SK-N-SH treated with all-trans-retinoic acid at 6 μM for 48 hours (cell line): ENCODE results near the gene SCAPER.

Source experiments
- ATAC-seq: fragments of 200-7000 bp; cut with Tn5 transposase; 3 replicates; pipeline ENCODE4 v1.9.1; 2020; ENCODE audit warnings: mild to moderate bottlenecking, moderate library complexity
- ARNTL ChIP-seq: fragments of 450-650 bp; formaldehyde crosslinking; IDR thresholded peaks from 2 replicates; pipeline ENCODE4 v1.5.0; 2020; ENCODE audit warnings: low read depth, mild to moderate bottlenecking, moderate library complexity, borderline replicate concordance
- BACH2 ChIP-seq: fragments of 250-450 bp; sonication (Bioruptor Pico); IDR thresholded peaks from 2 replicates; pipeline ENCODE4 v1.9.0; 2021; ENCODE audit warnings: mild to moderate bottlenecking, borderline replicate concordance
- CSDC2 ChIP-seq: fragments of 250-450 bp; sonication (Bioruptor Pico); IDR thresholded peaks from 2 replicates; pipeline ENCODE4 v1.5.0; 2020; ENCODE audit warnings: mild to moderate bottlenecking, moderate library complexity
- ESRRG ChIP-seq: fragments of 250-450 bp; sonication (Bioruptor Pico); IDR thresholded peaks from 2 replicates; pipeline ENCODE4 v1.6.1; 2021; ENCODE audit warnings: mild to moderate bottlenecking
- GLIS3 ChIP-seq: fragments of 250-450 bp; sonication (Bioruptor Pico); IDR thresholded peaks from 2 replicates; pipeline ENCODE4 v1.5.0; 2020; ENCODE audit warnings: mild to moderate bottlenecking, moderate library complexity
- ISL1 ChIP-seq: fragments of 250-450 bp; sonication (Bioruptor Pico); IDR thresholded peaks from 2 replicates; pipeline ENCODE4 v2.1.2; 2022; ENCODE audit warnings: mild to moderate bottlenecking, moderate library complexity
- OSR1 ChIP-seq: fragments of 250-450 bp; sonication (Bioruptor Pico); IDR thresholded peaks from 2 replicates; pipeline ENCODE4 v1.8.0; 2022; ENCODE audit warnings: moderate library complexity, mild to moderate bottlenecking, inconsistent platforms
- PPARA ChIP-seq: fragments of 250-450 bp; sonication (Bioruptor Pico); IDR thresholded peaks from 2 replicates; pipeline ENCODE4 v1.5.0; 2020; ENCODE audit warnings: mild to moderate bottlenecking, borderline replicate concordance
- SNAI2 ChIP-seq: fragments of 250-450 bp; sonication (Bioruptor Pico); IDR thresholded peaks from 2 replicates; pipeline ENCODE4 v1.5.0; 2020; ENCODE audit warnings: mild to moderate bottlenecking, moderate library complexity
- TOX ChIP-seq: fragments of 250-450 bp; sonication (Bioruptor Pico); IDR thresholded peaks from 2 replicates; pipeline ENCODE4 v1.8.0; 2021; ENCODE audit warnings: mild to moderate bottlenecking, moderate library complexity, borderline replicate concordance
- ZFP3 ChIP-seq: fragments of 250-450 bp; sonication (Bioruptor Pico); IDR thresholded peaks from 2 replicates; pipeline ENCODE4 v1.5.0; 2020; ENCODE audit warnings: mild to moderate bottlenecking, moderate library complexity
- ZFP30 ChIP-seq: fragments of 450-650 bp; formaldehyde crosslinking; IDR thresholded peaks from 2 replicates; pipeline ENCODE4 v1.5.0; 2022; ENCODE audit warnings: mild to moderate bottlenecking, moderate library complexity
- ZNF565 ChIP-seq: fragments of 450-650 bp; formaldehyde crosslinking; conservative IDR thresholded peaks from 2 replicates; pipeline ENCODE4 v1.5.0; 2020; ENCODE audit warnings: low read depth, mild to moderate bottlenecking, moderate library complexity
- ZNF70 ChIP-seq: fragments of 450-650 bp; formaldehyde crosslinking; IDR thresholded peaks from 2 replicates; pipeline ENCODE4 v1.5.0; 2020; ENCODE audit warnings: mild to moderate bottlenecking, moderate library complexity
- ZNF8 ChIP-seq: fragments of 450-650 bp; formaldehyde crosslinking; IDR thresholded peaks from 2 replicates; pipeline ENCODE4 v1.5.0; 2020; ENCODE audit warnings: mild to moderate bottlenecking, moderate library complexity
- TF ChIP-seq, protein P1 (sequence below): fragments of 250-450 bp; sonication (Bioruptor Pico); IDR thresholded peaks from 2 replicates; pipeline ENCODE4 v1.5.1; 2021; ENCODE audit warnings: mild to moderate bottlenecking, moderate library complexity
- TF ChIP-seq, protein P2 (sequence below): fragments of 250-450 bp; sonication (Bioruptor Pico); IDR thresholded peaks from 2 replicates; pipeline ENCODE4 v1.5.0; 2020; ENCODE audit warnings: mild to moderate bottlenecking, moderate library complexity
- TF ChIP-seq, protein P3 (sequence below): fragments of 250-450 bp; sonication (Bioruptor Pico); IDR thresholded peaks from 2 replicates; pipeline ENCODE4 v1.8.0; 2021; ENCODE audit warnings: low read depth, mild to moderate bottlenecking, moderate library complexity, borderline replicate concordance
- TF ChIP-seq, protein P4 (sequence below): fragments of 250-450 bp; sonication (Bioruptor Pico); IDR thresholded peaks from 2 replicates; pipeline ENCODE4 v1.8.0; 2020; ENCODE audit warnings: mild to moderate bottlenecking, moderate library complexity, borderline replicate concordance
- TF ChIP-seq, protein P5 (sequence below): fragments of 250-450 bp; sonication (Bioruptor Pico); IDR thresholded peaks from 2 replicates; pipeline ENCODE4 v1.5.1; 2020; ENCODE audit warnings: low read depth, mild to moderate bottlenecking, moderate library complexity

Gene SCAPER

DNA sequence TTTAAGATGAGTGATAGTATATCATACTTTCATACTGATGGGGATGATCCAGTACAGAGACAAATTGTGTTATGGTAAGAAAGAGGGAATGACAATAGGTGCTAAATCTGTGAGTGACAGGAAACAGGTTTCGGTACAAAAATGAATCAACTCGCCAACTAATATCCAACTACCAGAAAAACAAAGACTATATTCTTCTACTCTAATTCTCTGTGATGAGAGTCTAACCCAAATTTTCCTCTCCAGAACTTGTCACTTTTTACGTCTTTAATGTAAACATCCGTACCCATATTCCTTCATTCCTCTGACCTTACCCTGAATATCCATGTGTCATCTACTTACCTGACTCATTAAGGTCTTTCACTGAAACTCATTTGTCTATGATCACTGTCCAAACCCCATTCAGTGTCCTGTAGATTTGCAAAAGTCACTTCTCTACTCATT is 39.6 kb downstream of the SCAPER start:
- no peak for TF ChIP-seq ZNF70 (CRISPR knock-in tag)
- no peak for TF ChIP-seq PPARA (CRISPR knock-in tag)
- TF ChIP-seq ZNF8 (CRISPR knock-in tag): no peak
- TF ChIP-seq ISL1 (CRISPR knock-in tag): no peak
- no peak for TF ChIP-seq SNAI2 (CRISPR knock-in tag)
- TF ChIP-seq ZFP3 (CRISPR knock-in tag): no peak
- TF ChIP-seq ZNF565 (CRISPR knock-in tag): no peak
- TF ChIP-seq BACH2 (CRISPR knock-in tag): no peak
- no peak for TF ChIP-seq ZFP30
- no peak for TF ChIP-seq CSDC2
- TF ChIP-seq, protein P1, sequence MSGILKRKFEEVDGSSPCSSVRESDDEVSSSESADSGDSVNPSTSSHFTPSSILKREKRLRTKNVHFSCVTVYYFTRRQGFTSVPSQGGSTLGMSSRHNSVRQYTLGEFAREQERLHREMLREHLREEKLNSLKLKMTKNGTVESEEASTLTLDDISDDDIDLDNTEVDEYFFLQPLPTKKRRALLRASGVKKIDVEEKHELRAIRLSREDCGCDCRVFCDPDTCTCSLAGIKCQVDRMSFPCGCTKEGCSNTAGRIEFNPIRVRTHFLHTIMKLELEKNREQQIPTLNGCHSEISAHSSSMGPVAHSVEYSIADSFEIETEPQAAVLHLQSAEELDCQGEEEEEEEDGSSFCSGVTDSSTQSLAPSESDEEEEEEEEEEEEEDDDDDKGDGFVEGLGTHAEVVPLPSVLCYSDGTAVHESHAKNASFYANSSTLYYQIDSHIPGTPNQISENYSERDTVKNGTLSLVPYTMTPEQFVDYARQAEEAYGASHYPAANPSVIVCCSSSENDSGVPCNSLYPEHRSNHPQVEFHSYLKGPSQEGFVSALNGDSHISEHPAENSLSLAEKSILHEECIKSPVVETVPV (CRISPR knock-in tag): no peak
- TF ChIP-seq, protein P2, sequence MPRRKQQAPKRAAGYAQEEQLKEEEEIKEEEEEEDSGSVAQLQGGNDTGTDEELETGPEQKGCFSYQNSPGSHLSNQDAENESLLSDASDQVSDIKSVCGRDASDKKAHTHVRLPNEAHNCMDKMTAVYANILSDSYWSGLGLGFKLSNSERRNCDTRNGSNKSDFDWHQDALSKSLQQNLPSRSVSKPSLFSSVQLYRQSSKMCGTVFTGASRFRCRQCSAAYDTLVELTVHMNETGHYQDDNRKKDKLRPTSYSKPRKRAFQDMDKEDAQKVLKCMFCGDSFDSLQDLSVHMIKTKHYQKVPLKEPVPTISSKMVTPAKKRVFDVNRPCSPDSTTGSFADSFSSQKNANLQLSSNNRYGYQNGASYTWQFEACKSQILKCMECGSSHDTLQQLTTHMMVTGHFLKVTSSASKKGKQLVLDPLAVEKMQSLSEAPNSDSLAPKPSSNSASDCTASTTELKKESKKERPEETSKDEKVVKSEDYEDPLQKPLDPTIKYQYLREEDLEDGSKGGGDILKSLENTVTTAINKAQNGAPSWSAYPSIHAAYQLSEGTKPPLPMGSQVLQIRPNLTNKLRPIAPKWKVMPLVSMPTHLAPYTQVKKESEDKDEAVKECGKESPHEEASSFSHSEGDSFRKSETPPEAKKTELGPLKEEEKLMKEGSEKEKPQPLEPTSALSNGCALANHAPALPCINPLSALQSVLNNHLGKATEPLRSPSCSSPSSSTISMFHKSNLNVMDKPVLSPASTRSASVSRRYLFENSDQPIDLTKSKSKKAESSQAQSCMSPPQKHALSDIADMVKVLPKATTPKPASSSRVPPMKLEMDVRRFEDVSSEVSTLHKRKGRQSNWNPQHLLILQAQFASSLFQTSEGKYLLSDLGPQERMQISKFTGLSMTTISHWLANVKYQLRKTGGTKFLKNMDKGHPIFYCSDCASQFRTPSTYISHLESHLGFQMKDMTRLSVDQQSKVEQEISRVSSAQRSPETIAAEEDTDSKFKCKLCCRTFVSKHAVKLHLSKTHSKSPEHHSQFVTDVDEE: no peak
- TF ChIP-seq TOX (CRISPR knock-in tag): no peak
- TF ChIP-seq, protein P3, sequence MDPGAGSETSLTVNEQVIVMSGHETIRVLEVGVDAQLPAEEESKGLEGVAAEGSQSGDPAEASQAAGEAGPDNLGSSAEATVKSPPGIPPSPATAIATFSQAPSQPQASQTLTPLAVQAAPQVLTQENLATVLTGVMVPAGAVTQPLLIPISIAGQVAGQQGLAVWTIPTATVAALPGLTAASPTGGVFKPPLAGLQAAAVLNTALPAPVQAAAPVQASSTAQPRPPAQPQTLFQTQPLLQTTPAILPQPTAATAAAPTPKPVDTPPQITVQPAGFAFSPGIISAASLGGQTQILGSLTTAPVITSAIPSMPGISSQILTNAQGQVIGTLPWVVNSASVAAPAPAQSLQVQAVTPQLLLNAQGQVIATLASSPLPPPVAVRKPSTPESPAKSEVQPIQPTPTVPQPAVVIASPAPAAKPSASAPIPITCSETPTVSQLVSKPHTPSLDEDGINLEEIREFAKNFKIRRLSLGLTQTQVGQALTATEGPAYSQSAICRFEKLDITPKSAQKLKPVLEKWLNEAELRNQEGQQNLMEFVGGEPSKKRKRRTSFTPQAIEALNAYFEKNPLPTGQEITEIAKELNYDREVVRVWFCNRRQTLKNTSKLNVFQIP (CRISPR knock-in tag): no peak
- no peak for TF ChIP-seq OSR1
- no peak for TF ChIP-seq GLIS3 (CRISPR knock-in tag)
- TF ChIP-seq, protein P4, sequence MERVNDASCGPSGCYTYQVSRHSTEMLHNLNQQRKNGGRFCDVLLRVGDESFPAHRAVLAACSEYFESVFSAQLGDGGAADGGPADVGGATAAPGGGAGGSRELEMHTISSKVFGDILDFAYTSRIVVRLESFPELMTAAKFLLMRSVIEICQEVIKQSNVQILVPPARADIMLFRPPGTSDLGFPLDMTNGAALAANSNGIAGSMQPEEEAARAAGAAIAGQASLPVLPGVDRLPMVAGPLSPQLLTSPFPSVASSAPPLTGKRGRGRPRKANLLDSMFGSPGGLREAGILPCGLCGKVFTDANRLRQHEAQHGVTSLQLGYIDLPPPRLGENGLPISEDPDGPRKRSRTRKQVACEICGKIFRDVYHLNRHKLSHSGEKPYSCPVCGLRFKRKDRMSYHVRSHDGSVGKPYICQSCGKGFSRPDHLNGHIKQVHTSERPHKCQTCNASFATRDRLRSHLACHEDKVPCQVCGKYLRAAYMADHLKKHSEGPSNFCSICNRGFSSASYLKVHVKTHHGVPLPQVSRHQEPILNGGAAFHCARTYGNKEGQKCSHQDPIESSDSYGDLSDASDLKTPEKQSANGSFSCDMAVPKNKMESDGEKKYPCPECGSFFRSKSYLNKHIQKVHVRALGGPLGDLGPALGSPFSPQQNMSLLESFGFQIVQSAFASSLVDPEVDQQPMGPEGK: no peak
- no peak for TF ChIP-seq ESRRG
- TF ChIP-seq ARNTL (CRISPR knock-in tag): no peak
- ATAC-seq: no peak

DNA sequence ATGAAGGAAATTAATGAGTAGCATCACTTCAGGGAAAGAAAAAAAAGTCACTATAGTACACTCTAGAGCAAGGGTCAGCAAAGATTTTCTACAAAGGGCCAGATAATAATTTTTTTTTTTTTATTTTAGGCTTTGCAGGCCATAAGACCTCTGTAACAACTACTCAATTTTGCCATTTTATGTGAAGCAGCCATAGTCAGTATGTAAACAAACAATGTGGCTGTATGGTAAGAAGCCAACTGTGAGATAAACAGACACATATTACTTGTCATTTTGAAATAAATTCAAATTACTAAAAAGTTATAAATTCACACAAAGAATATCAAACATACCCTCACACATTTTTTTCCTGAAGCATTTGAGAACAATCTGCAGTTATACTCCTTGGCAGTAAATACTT is 40.6 kb downstream of the SCAPER start:
- ATAC-seq: no peak
- TF ChIP-seq CSDC2 (no peak), ESRRG (no peak), ZNF70 (CRISPR knock-in tag) (no peak), ZNF8 (CRISPR knock-in tag) (no peak), BACH2 (CRISPR knock-in tag) (no peak)
- TF ChIP-seq, protein P5, sequence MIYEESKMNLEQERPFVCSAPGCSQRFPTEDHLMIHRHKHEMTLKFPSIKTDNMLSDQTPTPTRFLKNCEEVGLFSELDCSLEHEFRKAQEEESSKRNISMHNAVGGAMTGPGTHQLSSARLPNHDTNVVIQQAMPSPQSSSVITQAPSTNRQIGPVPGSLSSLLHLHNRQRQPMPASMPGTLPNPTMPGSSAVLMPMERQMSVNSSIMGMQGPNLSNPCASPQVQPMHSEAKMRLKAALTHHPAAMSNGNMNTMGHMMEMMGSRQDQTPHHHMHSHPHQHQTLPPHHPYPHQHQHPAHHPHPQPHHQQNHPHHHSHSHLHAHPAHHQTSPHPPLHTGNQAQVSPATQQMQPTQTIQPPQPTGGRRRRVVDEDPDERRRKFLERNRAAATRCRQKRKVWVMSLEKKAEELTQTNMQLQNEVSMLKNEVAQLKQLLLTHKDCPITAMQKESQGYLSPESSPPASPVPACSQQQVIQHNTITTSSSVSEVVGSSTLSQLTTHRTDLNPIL (CRISPR knock-in tag): no peak
- TF ChIP-seq, protein P2: no peak
